ENCODE results near the gene PDXK. TPM values are rescaled to one million over a fixed set of nuclear protein-coding genes. Genes with fewer than 3 reads are reported as not detected.
"Not testable (repeated sequence)": the region's sequence is repeated elsewhere in the genome, so short reads cannot be mapped to it uniquely, and the experiment has no call there.

PDXK gene
- total RNA-seq (2021; fragmentation: NEBNext Ultra II Directional; extraction: Animal tissue kit (Norgen Biotek cat#: 25700)), result 100 to 1,000 TPM; 154 to 160 (median 157) TPM
- long read RNA-seq, full-length matches to known transcripts, result 4 of 33 reads
- long read RNA-seq, partial matches to known transcripts, result 6 of 33 reads
- long read RNA-seq, other reads (novel, unspliced or antisense), result 23 of 33 reads

GRCh38 chr21:43718872-43719747 is at the start of gene PDXK:
PDXK (plus strand) TSS chr21:43719129; CDS start chr21:43719295, 166 bp downstream.
- peaks cover 3% of the 10 kb centered on the region for H3K27me3 Mint-ChIP-seq (ENCODE audit: insufficient read depth)
- TF ChIP-seq CTCF (IDR thresholded peaks at IDR 0.05), result peak; percentile 29; the same call in 1 of the 2 replicates
- peak; percentile 67 for DNase-seq
- H3K4me3 Mint-ChIP-seq, result peak within 1 kb of the TSS; percentile 90
- H3K9me3 Mint-ChIP-seq, result no peaks in the 10 kb centered on the region
- peaks cover 32% of the 10 kb centered on the region for H3K4me1 Mint-ChIP-seq (ENCODE audit: low read depth)
- no peaks in the 10 kb centered on the region for H3K36me3 Mint-ChIP-seq (ENCODE audit: low read depth)
- peak within 1 kb of the TSS; percentile 73 for H3K27ac Mint-ChIP-seq

GRCh38 chr21:43669828-43670605 is 48.9 kb upstream of the PDXK start:
- TF ChIP-seq CTCF (IDR thresholded peaks at IDR 0.05), result no peak
- no peak for DNase-seq
- Mint-ChIP-seq H3K9me3 (peaks cover 8% of the 10 kb centered on the region), H3K36me3 (ENCODE audit: low read depth) (peaks cover 35% of the 10 kb centered on the region), H3K4me1 (ENCODE audit: low read depth) (peaks cover 14% of the 10 kb centered on the region), H3K27ac (no peak overlapping the region), H3K27me3 (ENCODE audit: insufficient read depth) (no peaks in the 10 kb centered on the region), H3K4me3 (no peak overlapping the region)

GRCh38 chr21:43675871-43676270 is 43.1 kb upstream of the PDXK start:
- DNase-seq, result no peak
- no peak overlapping the region for H3K27ac Mint-ChIP-seq

GRCh38 chr21:43676391-43676790 is 42.5 kb upstream of the PDXK start:
- no peak for TF ChIP-seq CTCF (IDR thresholded peaks at IDR 0.05)
- Mint-ChIP-seq H3K27ac (no peak overlapping the region), H3K27me3 (ENCODE audit: insufficient read depth) (no peaks in the 10 kb centered on the region), H3K36me3 (ENCODE audit: low read depth) (peaks cover 41% of the 10 kb centered on the region), H3K9me3 (no peaks in the 10 kb centered on the region), H3K4me1 (ENCODE audit: low read depth) (no peaks in the 10 kb centered on the region), H3K4me3 (no peak overlapping the region)
- DNase-seq, result no peak

More at GRCh38 chr21:43675871-43676270, 43.1 kb upstream of the PDXK start:
- no peak overlapping the region for H3K4me3 Mint-ChIP-seq
- no peaks in the 10 kb centered on the region for H3K27me3 Mint-ChIP-seq (ENCODE audit: insufficient read depth)
- no peaks in the 10 kb centered on the region for H3K9me3 Mint-ChIP-seq
- no peak for TF ChIP-seq CTCF (IDR thresholded peaks at IDR 0.05)
- no peaks in the 10 kb centered on the region for H3K4me1 Mint-ChIP-seq (ENCODE audit: low read depth)
- H3K36me3 Mint-ChIP-seq (ENCODE audit: low read depth), result peaks cover 41% of the 10 kb centered on the region

GRCh38 chr21:43679951-43680350 is 39.0 kb upstream of the PDXK start:
- no peak for TF ChIP-seq CTCF (IDR thresholded peaks at IDR 0.05)
- no peak for DNase-seq
- Mint-ChIP-seq H3K4me3 (no peak overlapping the region), H3K9me3 (no peaks in the 10 kb centered on the region), H3K27ac (no peak overlapping the region), H3K27me3 (ENCODE audit: insufficient read depth) (no peaks in the 10 kb centered on the region), H3K4me1 (ENCODE audit: low read depth) (no peaks in the 10 kb centered on the region), H3K36me3 (ENCODE audit: low read depth) (peaks cover 32% of the 10 kb centered on the region)

GRCh38 chr21:43680421-43680820 is 38.5 kb upstream of the PDXK start:
- not testable (repeated sequence) for H3K9me3 Mint-ChIP-seq; H3K27ac Mint-ChIP-seq; H3K27me3 Mint-ChIP-seq (ENCODE audit: insufficient read depth); H3K4me3 Mint-ChIP-seq; H3K4me1 Mint-ChIP-seq (ENCODE audit: low read depth); DNase-seq
- H3K36me3 Mint-ChIP-seq (ENCODE audit: low read depth), result peaks cover 34% of the 10 kb centered on the region

Data from HFFc6 (cell line).